HepG2 (cell line): ENCODE data around the gene CBX2. TPM values are rescaled to one million over a fixed set of nuclear protein-coding genes. Genes with fewer than 3 reads are reported as not detected.

Source experiments
- BATF2 ChIP-seq: sonication (generic); formaldehyde crosslinking; IDR thresholded peaks from 2 replicates; pipeline ENCODE4 v1.8.0; 2022; ENCODE audit warnings: mild to moderate bottlenecking, missing genetic modification reagents, moderate library complexity
- DMAP1 ChIP-seq: IDR thresholded peaks from 2 replicates; pipeline ENCODE4 v1.6.1; 2016
- FOXM1 ChIP-seq: sonication (generic); formaldehyde crosslinking; IDR thresholded peaks from 2 replicates; pipeline ENCODE4 v1.5.0; 2020; ENCODE audit warnings: missing genetic modification reagents
- MBNL3 ChIP-seq: fragments of 250-450 bp; sonication (Bioruptor Pico); conservative IDR thresholded peaks from 2 replicates; pipeline ENCODE4 v1.8.0; 2022; ENCODE audit warnings: mild to moderate bottlenecking, inconsistent platforms
- NFAT5 ChIP-seq: sonication (generic); formaldehyde crosslinking; IDR thresholded peaks from 2 replicates; pipeline ENCODE4 v1.4.0; 2020; ENCODE audit warnings: missing genetic modification reagents
- POGZ ChIP-seq: sonication (generic); formaldehyde crosslinking; IDR thresholded peaks from 2 replicates; pipeline ENCODE4 v1.4.0; 2020; ENCODE audit warnings: mild to moderate bottlenecking, missing genetic modification reagents
- SNRNP70 ChIP-seq: fragments of 200-400 bp; formaldehyde crosslinking; IDR thresholded peaks from 2 replicates; pipeline ENCODE4 v1.6.1; 2017; ENCODE audit warnings: mild to moderate bottlenecking, low read depth, low read length, moderate library complexity
- SRF ChIP-seq: IDR thresholded peaks from 2 replicates; pipeline ENCODE4 v1.6.1; 2011; ENCODE audit warnings: mild to moderate bottlenecking, low read depth, low read length, moderate library complexity
- TCF7L2 ChIP-seq: IDR thresholded peaks from 2 replicates; pipeline ENCODE4 v1.6.1; 2011; ENCODE audit warnings: mild to moderate bottlenecking, low read depth, low read length, moderate library complexity
- ZFX ChIP-seq: sonication (generic); formaldehyde crosslinking; IDR thresholded peaks from 2 replicates; pipeline ENCODE4 v1.4.0; 2020; ENCODE audit warnings: mild to moderate bottlenecking, low read depth, missing genetic modification reagents, moderate library complexity
- ZMYM2 ChIP-seq: sonication (generic); formaldehyde crosslinking; IDR thresholded peaks from 2 replicates; pipeline ENCODE4 v1.8.0; 2022; ENCODE audit warnings: mild to moderate bottlenecking, missing genetic modification reagents
- ZNF333 ChIP-seq: sonication (generic); formaldehyde crosslinking; IDR thresholded peaks from 2 replicates; pipeline ENCODE4 v1.4.0; 2020; ENCODE audit warnings: mild to moderate bottlenecking, missing genetic modification reagents, borderline replicate concordance
- ZNF530 ChIP-seq: sonication (generic); formaldehyde crosslinking; IDR thresholded peaks from 2 replicates; pipeline ENCODE4 v1.5.0; 2020; ENCODE audit warnings: low read depth, mild to moderate bottlenecking, missing genetic modification reagents
- ZNF546 ChIP-seq: sonication (generic); formaldehyde crosslinking; conservative IDR thresholded peaks from 2 replicates; pipeline ENCODE4 v1.8.1; 2023; ENCODE audit warnings: mild to moderate bottlenecking, missing genetic modification reagents
- ZNF841 ChIP-seq: sonication (generic); formaldehyde crosslinking; IDR thresholded peaks from 2 replicates; pipeline ENCODE4 v1.8.1; 2023; ENCODE audit warnings: missing genetic modification reagents, borderline replicate concordance
- ZSCAN21 ChIP-seq: sonication (generic); formaldehyde crosslinking; IDR thresholded peaks from 2 replicates; pipeline ENCODE4 v1.8.0; 2022; ENCODE audit warnings: mild to moderate bottlenecking, missing genetic modification reagents, moderate library complexity, borderline replicate concordance
- ZZZ3 ChIP-seq: sonication (generic); formaldehyde crosslinking; IDR thresholded peaks from 2 replicates; pipeline ENCODE4 v1.4.0; 2020; ENCODE audit warnings: missing genetic modification reagents, mild to moderate bottlenecking, borderline replicate concordance
- polyA plus RNA-seq, 8 experiments: library from polyadenylated mRNA; depleted of rRNA in 3 of 8; stranded (reverse) in 7 of 8; unstranded in 1 of 8; fragments of >200 nt; fragmentation: Illumina TruSeq in 4 of 8; extraction: Trizol in 4 of 8; gene quantifications; 2 replicates each; pipeline versions ENCODE4 v1.2.1 to v1.2.3, GENCODE V29; 2011 to 2016; ENCODE audit warnings: low read depth in 4 of 8, missing spikeins in 1 of 8, mixed read lengths in 1 of 8; ENCODE audit not compliant: insufficient read depth in 1 of 8
- total RNA-seq, 5 experiments: library from RNA; depleted of rRNA; stranded (reverse); fragments of >200 nt; fragmentation: Illumina TruSeq; extraction: Trizol; gene quantifications; 2 replicates each; pipeline ENCODE4 v1.2.3, GENCODE V29; 2016; ENCODE audit warnings: low read depth in 1 of 5
- TF ChIP-seq, protein P1 (sequence below): sonication (generic); formaldehyde crosslinking; IDR thresholded peaks from 2 replicates; pipeline ENCODE4 v1.4.0; 2020; ENCODE audit warnings: mild to moderate bottlenecking, missing genetic modification reagents, borderline replicate concordance
- TF ChIP-seq, protein P2 (sequence below): sonication (generic); formaldehyde crosslinking; IDR thresholded peaks from 2 replicates; pipeline ENCODE4 v1.5.0; 2020; ENCODE audit warnings: mild to moderate bottlenecking, missing genetic modification reagents

CBX2 gene
- total and polyA plus RNA-seq, 2 of the 13 experiments (the other 11 are each of a cell fraction or from before 2014, with no cell fraction given), result 14.5 to 31.1 TPM

GRCh38 chr17:79812353-79813258, 34.7 kb downstream of the CBX2 start (continued):
- TF ChIP-seq, protein P1, sequence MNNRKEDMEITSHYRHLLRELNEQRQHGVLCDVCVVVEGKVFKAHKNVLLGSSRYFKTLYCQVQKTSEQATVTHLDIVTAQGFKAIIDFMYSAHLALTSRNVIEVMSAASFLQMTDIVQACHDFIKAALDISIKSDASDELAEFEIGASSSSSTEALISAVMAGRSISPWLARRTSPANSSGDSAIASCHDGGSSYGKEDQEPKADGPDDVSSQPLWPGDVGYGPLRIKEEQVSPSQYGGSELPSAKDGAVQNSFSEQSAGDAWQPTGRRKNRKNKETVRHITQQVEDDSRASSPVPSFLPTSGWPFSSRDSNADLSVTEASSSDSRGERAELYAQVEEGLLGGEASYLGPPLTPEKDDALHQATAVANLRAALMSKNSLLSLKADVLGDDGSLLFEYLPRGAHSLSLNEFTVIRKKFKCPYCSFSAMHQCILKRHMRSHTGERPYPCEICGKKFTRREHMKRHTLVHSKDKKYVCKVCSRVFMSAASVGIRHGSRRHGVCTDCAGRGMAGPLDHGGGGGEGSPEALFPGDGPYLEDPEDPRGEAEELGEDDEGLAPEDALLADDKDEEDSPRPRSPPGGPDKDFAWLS, result no peak
- no peak for TF ChIP-seq MBNL3
- TF ChIP-seq NFAT5 (CRISPR knock-in tag), result peak; percentile 57; the same call in 1 of the 2 replicates
- TF ChIP-seq ZNF530, result no peak
- no peak for TF ChIP-seq ZNF546 (CRISPR knock-in tag)
- no peak for TF ChIP-seq ZZZ3
- no peak for TF ChIP-seq BATF2
- TF ChIP-seq SNRNP70, result no peak
- TF ChIP-seq ZMYM2 (CRISPR knock-in tag), result no peak
- TF ChIP-seq ZFX (CRISPR knock-in tag), result no peak
- TF ChIP-seq TCF7L2, result no peak
- no peak for TF ChIP-seq SRF
- no peak for TF ChIP-seq DMAP1 (CRISPR knock-in tag)
- no peak for TF ChIP-seq ZNF333
- no peak for TF ChIP-seq POGZ (CRISPR knock-in tag)
- no peak for TF ChIP-seq ZSCAN21
- TF ChIP-seq FOXM1, result no peak
- no peak for TF ChIP-seq ZNF841
- TF ChIP-seq, protein P2, sequence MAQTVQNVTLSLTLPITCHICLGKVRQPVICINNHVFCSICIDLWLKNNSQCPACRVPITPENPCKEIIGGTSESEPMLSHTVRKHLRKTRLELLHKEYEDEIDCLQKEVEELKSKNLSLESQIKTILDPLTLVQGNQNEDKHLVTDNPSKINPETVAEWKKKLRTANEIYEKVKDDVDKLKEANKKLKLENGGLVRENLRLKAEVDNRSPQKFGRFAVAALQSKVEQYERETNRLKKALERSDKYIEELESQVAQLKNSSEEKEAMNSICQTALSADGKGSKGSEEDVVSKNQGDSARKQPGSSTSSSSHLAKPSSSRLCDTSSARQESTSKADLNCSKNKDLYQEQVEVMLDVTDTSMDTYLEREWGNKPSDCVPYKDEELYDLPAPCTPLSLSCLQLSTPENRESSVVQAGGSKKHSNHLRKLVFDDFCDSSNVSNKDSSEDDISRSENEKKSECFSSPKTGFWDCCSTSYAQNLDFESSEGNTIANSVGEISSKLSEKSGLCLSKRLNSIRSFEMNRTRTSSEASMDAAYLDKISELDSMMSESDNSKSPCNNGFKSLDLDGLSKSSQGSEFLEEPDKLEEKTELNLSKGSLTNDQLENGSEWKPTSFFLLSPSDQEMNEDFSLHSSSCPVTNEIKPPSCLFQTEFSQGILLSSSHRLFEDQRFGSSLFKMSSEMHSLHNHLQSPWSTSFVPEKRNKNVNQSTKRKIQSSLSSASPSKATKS, result no peak
